ENCODE results near the gene SLC39A11. TPM values are rescaled to one million over a fixed set of nuclear protein-coding genes. Genes with fewer than 3 reads are reported as not detected.

Gene SLC39A11
- total RNA-seq, 3 donors from 2014 or later = 16.7 to 23.3 (median 20.1) TPM

- H3K9me3 Mint-ChIP-seq = no peaks in the 10 kb centered on the region
- no peaks in the 10 kb centered on the region for H3K27me3 Mint-ChIP-seq (ENCODE audit: low read depth)
- peaks cover 6% of the 10 kb centered on the region for H3K36me3 Mint-ChIP-seq (ENCODE audit: insufficient read depth)
- H3K4me3 Mint-ChIP-seq = no peak overlapping the region
- no peaks in the 10 kb centered on the region for H3K4me1 Mint-ChIP-seq (ENCODE audit: low read depth)
- ATAC-seq = no peak
- DNase-seq = no peak
Measured at GRCh38 chr17:72696721-72697120, 395.8 kb downstream of the SLC39A11 start.

DNA sequence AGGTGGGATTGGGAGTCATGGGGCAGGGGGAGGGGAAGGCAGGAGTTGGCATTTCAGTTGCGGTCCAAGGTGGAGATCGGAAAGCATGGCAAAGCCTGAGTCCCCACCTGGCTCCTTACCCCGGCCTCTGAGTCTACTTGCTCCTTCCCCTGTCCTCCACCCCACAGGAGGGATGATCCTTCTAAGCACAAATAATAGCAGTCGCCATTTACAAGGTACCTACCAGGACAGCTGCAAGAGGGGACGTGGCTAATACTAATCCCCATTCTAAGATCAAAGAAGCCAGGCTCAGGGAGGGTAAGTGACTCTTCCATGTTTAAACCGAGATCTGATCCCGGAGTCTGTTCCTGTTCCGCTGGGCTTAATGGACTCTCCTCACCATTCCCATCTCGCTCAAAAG lies 396.3 kb downstream of the SLC39A11 start:
- ATAC-seq (no peak), DNase-seq (no peak)
- Mint-ChIP-seq H3K4me3 (no peak overlapping the region), H3K4me1 (ENCODE audit: low read depth) (no peaks in the 10 kb centered on the region), H3K9me3 (no peaks in the 10 kb centered on the region), H3K36me3 (ENCODE audit: insufficient read depth) (peaks cover 6% of the 10 kb centered on the region), H3K27me3 (ENCODE audit: low read depth) (no peaks in the 10 kb centered on the region)

DNA sequence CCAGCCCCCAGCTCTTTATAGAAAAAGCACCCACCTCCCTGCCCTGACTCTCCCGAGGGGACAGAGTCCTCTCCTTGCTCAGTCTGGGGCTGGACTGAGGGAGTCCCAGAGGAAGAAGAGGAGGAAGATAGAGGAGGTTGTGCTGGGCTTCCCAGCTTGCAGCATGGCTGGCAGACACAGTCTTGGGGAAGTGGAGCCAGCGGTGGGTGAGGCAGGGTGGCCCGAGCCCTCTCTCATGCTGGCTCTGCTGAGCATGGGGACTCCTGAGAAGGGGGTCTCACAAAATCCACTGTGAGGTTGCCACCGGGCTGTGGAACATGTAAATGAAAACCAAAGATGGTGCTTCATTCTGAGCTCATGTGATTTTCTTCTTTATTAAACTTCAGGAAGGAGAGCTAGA lies 398.5 kb downstream of the SLC39A11 start:
- H3K27me3 Mint-ChIP-seq (ENCODE audit: low read depth) = no peaks in the 10 kb centered on the region
- H3K4me3 Mint-ChIP-seq = no peak overlapping the region
- peaks cover 6% of the 10 kb centered on the region for H3K36me3 Mint-ChIP-seq (ENCODE audit: insufficient read depth)
- DNase-seq (no peak), ATAC-seq (no peak)
- H3K9me3 Mint-ChIP-seq = no peaks in the 10 kb centered on the region
- H3K4me1 Mint-ChIP-seq (ENCODE audit: low read depth) = no peaks in the 10 kb centered on the region

DNA sequence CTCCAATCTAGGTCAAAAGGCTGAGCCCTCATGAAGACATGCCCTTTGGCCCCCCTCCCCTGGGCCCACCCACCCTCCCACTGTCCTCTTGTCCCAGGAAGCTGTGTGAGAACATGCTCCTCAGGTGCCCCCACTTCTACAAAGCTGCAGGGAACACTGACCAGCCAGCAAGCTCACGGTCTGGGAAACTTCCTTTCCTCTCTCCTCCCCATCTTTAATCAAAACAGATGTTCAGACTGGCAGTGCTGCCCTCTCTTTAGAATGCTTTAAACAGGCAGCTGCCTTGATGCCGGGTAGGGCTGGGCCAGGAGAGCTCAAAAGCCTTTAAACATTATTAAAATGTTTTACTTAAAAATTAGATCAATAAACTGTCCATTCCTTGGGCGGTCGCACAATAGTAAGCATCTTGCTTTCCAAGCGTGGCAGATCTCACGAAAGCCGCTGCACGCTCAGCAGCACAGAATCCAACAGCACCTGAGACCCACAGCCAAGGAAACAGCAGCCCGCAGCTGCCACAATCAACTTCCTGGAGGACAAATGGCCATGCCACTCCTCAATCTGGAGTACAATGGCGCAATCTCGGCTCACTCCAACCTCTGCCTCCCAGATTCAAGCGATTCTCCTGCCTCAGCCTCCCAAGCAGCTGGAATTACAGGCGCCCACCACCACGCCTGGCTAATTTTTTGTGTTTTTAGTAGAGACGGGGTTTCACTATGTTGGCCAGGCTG lies 399.2 kb downstream of the SLC39A11 start:
- ATAC-seq (no peak), DNase-seq (no peak)
- no peaks in the 10 kb centered on the region for H3K27me3 Mint-ChIP-seq (ENCODE audit: low read depth)
- peaks cover 6% of the 10 kb centered on the region for H3K36me3 Mint-ChIP-seq (ENCODE audit: insufficient read depth)
- H3K4me3 Mint-ChIP-seq = no peak overlapping the region
- H3K4me1 Mint-ChIP-seq (ENCODE audit: low read depth) = no peaks in the 10 kb centered on the region
- no peaks in the 10 kb centered on the region for H3K9me3 Mint-ChIP-seq

- no peaks in the 10 kb centered on the region for H3K27me3 Mint-ChIP-seq (ENCODE audit: low read depth)
Measured at GRCh38 chr17:72692676-72693075, 399.8 kb downstream of the SLC39A11 start.

DNA sequence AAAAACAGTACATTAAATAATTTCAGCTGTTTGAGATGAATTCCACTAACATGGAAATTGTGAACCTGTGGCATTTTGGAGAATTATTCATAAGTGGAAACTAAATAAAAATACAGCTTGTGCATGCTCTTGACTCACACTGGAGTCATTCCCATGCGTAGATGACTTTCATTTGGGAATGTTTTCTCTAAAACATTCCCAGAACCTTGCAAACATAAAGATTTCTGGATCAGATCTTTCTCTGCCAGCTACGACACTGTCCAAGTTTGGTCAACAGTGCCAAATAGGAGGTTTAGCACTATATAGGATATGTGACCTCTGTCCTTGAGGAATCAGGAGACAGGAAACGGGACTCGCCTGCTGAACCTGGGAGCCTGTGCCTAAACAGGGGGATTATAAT lies 400.9 kb downstream of the SLC39A11 start:
- Mint-ChIP-seq H3K4me3 (no peak overlapping the region), H3K27me3 (ENCODE audit: low read depth) (no peaks in the 10 kb centered on the region), H3K4me1 (ENCODE audit: low read depth) (no peaks in the 10 kb centered on the region), H3K9me3 (no peaks in the 10 kb centered on the region), H3K36me3 (ENCODE audit: insufficient read depth) (peaks cover 6% of the 10 kb centered on the region)
- DNase-seq (no peak), ATAC-seq (no peak)

More at GRCh38 chr17:72692676-72693075, 399.8 kb downstream of the SLC39A11 start:
- Mint-ChIP-seq H3K9me3 (no peaks in the 10 kb centered on the region), H3K36me3 (ENCODE audit: insufficient read depth) (peaks cover 6% of the 10 kb centered on the region), H3K4me1 (ENCODE audit: low read depth) (no peaks in the 10 kb centered on the region), H3K4me3 (no peak overlapping the region)
- DNase-seq = no peak
- no peak for ATAC-seq

GRCh38 chr17:72691017-72691416 lies 401.5 kb downstream of the SLC39A11 start:
- H3K27me3 Mint-ChIP-seq (ENCODE audit: low read depth) = no peaks in the 10 kb centered on the region
- DNase-seq = no peak
- H3K9me3 Mint-ChIP-seq = no peaks in the 10 kb centered on the region
- no peaks in the 10 kb centered on the region for H3K4me1 Mint-ChIP-seq (ENCODE audit: low read depth)
- H3K36me3 Mint-ChIP-seq (ENCODE audit: insufficient read depth) = peaks cover 6% of the 10 kb centered on the region
- H3K4me3 Mint-ChIP-seq = no peak overlapping the region
- no peak for ATAC-seq

DNA sequence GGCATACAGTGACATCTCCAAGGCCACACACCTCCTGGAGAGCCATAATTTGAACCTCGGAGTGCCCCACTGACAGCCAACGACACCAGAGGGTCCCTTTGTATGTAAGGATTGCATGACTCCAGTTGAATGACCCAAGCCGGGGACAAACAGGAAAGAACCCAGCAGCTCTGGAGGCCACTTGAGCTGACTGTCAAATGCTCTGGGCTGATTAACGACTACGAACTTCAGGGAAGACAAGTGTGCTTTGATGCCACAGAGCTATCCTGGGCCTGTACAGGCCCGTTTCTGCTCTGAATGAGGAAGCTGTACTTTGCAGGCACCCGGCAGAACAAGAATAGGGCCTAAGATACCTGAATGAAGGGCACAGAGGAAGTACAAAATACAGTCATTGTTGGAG lies 404.6 kb downstream of the SLC39A11 start:
- DNase-seq = no peak
- H3K9me3 Mint-ChIP-seq = no peaks in the 10 kb centered on the region
- no peaks in the 10 kb centered on the region for H3K27me3 Mint-ChIP-seq (ENCODE audit: low read depth)

DNA sequence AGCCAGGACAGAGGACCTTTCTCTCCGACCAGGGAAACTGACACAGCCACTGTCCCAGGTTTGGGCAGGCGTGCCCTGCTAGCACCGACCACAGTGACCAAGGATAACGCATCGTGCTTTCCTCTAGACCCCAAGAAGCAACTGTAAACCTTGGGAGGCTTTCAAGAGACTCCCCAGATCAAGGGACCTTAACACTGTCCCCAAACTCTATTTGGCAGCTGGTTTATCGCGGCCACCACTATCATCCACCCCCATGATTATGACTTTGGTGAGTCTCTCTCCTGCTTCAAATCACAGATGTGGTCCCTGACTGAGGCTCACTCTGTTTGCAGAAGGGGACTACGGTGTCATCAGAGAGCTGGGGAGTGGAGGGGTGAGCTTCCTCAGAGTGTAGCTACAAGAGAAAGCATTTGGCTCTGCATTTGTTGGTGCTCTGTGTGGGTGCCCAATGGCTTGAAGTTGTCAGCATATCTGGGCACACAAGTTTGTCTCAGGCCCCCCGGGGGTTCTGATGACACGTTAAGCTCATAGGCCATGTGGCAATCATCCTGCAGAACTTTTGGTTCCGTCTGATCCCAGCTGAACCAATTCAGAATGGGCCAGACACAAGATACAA lies 408.0 kb downstream of the SLC39A11 start:
- no peak for DNase-seq

More for the DNA sequence above, 404.6 kb downstream of the SLC39A11 start:
- no peaks in the 10 kb centered on the region for H3K4me1 Mint-ChIP-seq (ENCODE audit: low read depth)
- no peak for ATAC-seq
- H3K4me3 Mint-ChIP-seq = no peak overlapping the region
- peaks cover 2% of the 10 kb centered on the region for H3K36me3 Mint-ChIP-seq (ENCODE audit: insufficient read depth)

GRCh38 chr17:72683506-72684404 lies 408.7 kb downstream of the SLC39A11 start:
- ATAC-seq (no peak), DNase-seq (no peak)
- H3K4me1 Mint-ChIP-seq (ENCODE audit: low read depth) = no peaks in the 10 kb centered on the region
- no peak overlapping the region for H3K4me3 Mint-ChIP-seq
- H3K27me3 Mint-ChIP-seq (ENCODE audit: low read depth) = no peaks in the 10 kb centered on the region
- peaks cover 2% of the 10 kb centered on the region for H3K9me3 Mint-ChIP-seq
- H3K36me3 Mint-ChIP-seq (ENCODE audit: insufficient read depth) = peaks cover 3% of the 10 kb centered on the region

More for the DNA sequence above, 408.0 kb downstream of the SLC39A11 start:
- H3K4me3 Mint-ChIP-seq = no peak overlapping the region
- ATAC-seq = no peak
- no peaks in the 10 kb centered on the region for H3K4me1 Mint-ChIP-seq (ENCODE audit: low read depth)
- no peaks in the 10 kb centered on the region for H3K27me3 Mint-ChIP-seq (ENCODE audit: low read depth)
- no peaks in the 10 kb centered on the region for H3K36me3 Mint-ChIP-seq (ENCODE audit: insufficient read depth)
- H3K9me3 Mint-ChIP-seq = no peaks in the 10 kb centered on the region

DNA sequence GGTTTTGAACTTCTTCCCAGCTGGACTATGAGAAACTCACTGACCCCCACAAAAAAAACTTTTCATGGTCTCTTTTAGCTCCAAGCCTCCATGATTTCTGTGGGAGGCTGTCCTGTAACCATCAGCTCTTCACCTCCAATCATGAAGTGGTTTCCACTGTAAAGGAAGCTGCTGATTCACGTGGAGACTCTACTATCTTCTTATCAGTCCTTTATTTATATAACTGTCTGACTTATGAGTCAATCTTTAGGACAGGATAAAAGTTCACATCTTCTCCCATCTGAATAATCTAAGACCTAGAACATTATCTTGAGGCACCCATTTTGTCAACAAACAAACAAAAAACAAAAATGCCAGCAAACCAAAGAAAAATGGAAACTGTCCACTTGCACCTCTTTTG lies 409.9 kb downstream of the SLC39A11 start:
- Mint-ChIP-seq H3K9me3 (peaks cover 3% of the 10 kb centered on the region), H3K4me1 (ENCODE audit: low read depth) (no peaks in the 10 kb centered on the region), H3K36me3 (ENCODE audit: insufficient read depth) (peaks cover 9% of the 10 kb centered on the region)

GRCh38 chr17:72681844-72682243 lies 410.6 kb downstream of the SLC39A11 start:
- no peak overlapping the region for H3K4me3 Mint-ChIP-seq
- no peak for ATAC-seq

More for the DNA sequence above, 409.9 kb downstream of the SLC39A11 start:
- DNase-seq (no peak), ATAC-seq (no peak)
- H3K27me3 Mint-ChIP-seq (ENCODE audit: low read depth) = no peaks in the 10 kb centered on the region
- H3K4me3 Mint-ChIP-seq = no peak overlapping the region

DNA sequence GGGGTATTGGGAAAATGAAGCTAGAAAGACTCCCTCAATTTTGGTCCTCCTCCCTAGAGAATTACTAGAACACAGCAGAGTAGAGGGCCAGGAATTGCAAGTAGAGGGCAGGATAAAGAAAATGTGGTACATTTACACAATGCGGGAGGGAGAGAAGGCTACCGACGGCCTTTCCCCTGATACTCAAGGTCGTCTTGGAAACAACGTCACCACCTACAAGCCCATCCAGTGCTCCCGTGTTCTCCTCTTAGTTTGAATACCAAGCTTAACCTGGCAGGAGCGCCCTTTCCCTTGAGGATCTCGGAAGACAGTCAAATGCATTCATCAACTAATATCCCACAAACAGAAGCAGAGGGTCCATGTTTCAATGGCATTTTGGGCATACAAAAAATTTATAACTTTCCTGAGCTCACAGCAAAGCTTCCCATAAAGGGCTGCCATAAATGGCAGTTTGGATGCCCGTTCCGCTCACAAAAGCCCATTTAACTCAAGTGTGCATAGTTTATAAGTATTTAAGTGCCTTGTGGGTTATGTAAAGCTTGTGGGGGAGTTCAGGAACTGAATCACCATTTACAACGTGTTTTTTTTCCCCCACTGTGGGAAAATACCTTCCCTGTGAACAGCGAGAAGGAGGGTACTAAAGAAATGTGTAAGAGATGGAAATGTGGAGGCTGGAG lies 414.6 kb downstream of the SLC39A11 start:
- Mint-ChIP-seq H3K4me1 (ENCODE audit: low read depth) (no peaks in the 10 kb centered on the region), H3K27me3 (ENCODE audit: low read depth) (no peaks in the 10 kb centered on the region), H3K9me3 (peaks cover 3% of the 10 kb centered on the region), H3K4me3 (no peak overlapping the region), H3K36me3 (ENCODE audit: insufficient read depth) (peaks cover 22% of the 10 kb centered on the region)
- ATAC-seq = no peak
- DNase-seq = no peak

More at GRCh38 chr17:72681844-72682243, 410.6 kb downstream of the SLC39A11 start:
- H3K9me3 Mint-ChIP-seq = peaks cover 3% of the 10 kb centered on the region
- peaks cover 13% of the 10 kb centered on the region for H3K36me3 Mint-ChIP-seq (ENCODE audit: insufficient read depth)
- no peaks in the 10 kb centered on the region for H3K27me3 Mint-ChIP-seq (ENCODE audit: low read depth)
- no peaks in the 10 kb centered on the region for H3K4me1 Mint-ChIP-seq (ENCODE audit: low read depth)
- no peak for DNase-seq

DNA sequence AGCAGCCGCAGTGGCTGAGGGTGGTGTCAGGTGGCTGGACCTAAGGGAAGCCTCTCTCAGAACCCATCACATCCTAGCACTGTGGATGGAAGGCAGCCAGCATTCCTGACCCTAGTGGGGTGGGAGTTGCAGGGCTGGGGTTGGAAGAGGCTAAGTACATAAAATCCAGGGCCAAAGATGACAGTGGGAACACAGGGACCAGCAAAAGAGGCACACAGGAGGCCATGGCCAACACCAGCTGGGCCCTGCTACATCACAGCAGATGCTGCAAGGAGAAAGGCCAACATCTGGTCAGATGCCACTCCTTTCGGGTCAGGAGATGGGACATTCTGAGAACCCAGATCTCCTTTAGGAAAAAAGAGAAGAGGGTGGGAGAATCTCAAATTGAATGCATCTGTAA lies 415.4 kb downstream of the SLC39A11 start:
- no peak for DNase-seq
- Mint-ChIP-seq H3K9me3 (peaks cover 3% of the 10 kb centered on the region), H3K36me3 (ENCODE audit: insufficient read depth) (peaks cover 22% of the 10 kb centered on the region), H3K27me3 (ENCODE audit: low read depth) (no peaks in the 10 kb centered on the region), H3K4me3 (no peak overlapping the region), H3K4me1 (ENCODE audit: low read depth) (no peaks in the 10 kb centered on the region)
- no peak for ATAC-seq
